OCI-LY7 (cell line): ENCODE measurements around the gene MAN1C1.
"Not testable (repeated sequence)": the region's sequence is repeated elsewhere in the genome, so short reads cannot be mapped to it uniquely, and the experiment has no call there.

ENCODE experiments used
- CTCF ChIP-seq: fragments of 200-600 bp; sonication (generic); conservative IDR thresholded peaks from 2 replicates; pipeline ENCODE4 v1.5.1; 2014; ENCODE audit warnings: mild to moderate bottlenecking, antibody characterized with exemption, low read length, moderate library complexity, mixed read lengths
- EZH2phosphoT487 ChIP-seq: fragments of 200-600 bp; sonication (generic); IDR thresholded peaks from 2 replicates; pipeline ENCODE4 v1.6.1; 2018; ENCODE audit warnings: low read depth, borderline replicate concordance, mild to moderate bottlenecking, mixed run types, antibody characterized with exemption, low read length, moderate library complexity, mixed read lengths

DNA sequence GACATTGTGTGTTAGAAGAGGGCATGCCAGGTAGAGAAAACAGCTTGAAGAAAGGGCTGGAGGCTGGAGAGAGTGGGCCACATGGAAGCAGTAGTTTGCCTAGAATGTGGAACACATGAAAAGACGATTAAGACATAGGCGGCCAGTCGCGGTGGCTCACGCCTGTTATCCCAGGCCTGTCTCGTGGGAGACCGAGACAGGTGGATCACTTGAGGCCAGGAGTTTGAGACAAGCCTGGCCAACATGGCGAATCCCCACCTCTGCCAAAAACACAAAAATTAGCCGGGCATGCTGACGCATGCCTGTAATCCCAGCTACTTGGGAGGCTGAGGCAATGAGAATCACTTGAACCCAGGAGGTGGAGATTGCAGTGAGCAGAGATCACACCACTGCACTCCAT, 118.4 kb downstream of the MAN1C1 start:
- TF ChIP-seq CTCF, EZH2phosphoT487: not testable (repeated sequence)
